ENCODE measurements around the gene KDM3A. TPM values are rescaled to one million over a fixed set of nuclear protein-coding genes. Genes with fewer than 3 reads are reported as not detected.
A peak's percentile ranks its signal among the peaks of the same experiment; 100 is the strongest.

Gene KDM3A
- total and polyA plus RNA-seq, 10 of the 15 experiments (the other 5 are each of a cell fraction or from before 2014, with no cell fraction given): 3.8 to 102 (median 11.1) TPM

DNA sequence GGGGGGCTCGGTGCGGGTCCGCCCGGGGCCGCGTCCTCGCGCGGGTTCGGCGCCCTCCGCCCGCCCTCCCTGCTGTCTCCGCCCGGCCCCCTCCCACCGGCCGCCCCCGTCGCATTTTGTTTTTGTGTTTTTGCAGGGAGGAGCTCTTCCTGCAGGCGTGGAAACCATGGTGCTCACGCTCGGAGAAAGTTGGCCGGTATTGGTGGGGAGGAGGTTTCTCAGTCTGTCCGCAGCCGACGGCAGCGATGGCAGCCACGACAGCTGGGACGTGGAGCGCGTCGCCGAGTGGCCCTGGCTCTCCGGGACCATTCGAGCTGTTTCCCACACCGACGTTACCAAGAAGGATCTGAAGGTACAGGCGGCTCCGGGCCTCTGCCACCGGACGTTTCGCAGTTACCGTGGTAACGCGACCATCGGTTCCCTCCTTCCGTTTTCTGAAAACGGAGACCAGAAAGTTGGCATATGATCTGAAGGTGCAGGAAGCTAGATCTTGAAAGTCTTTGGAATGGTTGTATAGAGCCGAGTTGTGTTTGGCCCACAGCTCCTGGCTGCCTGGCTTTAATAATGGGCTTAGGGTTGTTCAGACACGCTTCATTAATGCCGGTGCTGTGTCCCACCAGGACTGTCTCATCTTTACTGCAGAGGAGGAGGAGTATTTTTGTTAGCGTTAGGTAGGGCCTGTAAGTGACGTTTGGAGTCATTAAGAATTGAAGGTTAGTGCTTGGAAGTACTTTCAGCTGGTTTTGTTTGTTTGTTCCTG is 891 bp downstream of the KDM3A start (continued):
- TF ChIP-seq RBBP5 (conservative IDR thresholded peaks at IDR 0.05): no peak
- TF ChIP-seq GABPA (IDR thresholded peaks at IDR 0.05; ENCODE audit: low read depth): no peak
- TF ChIP-seq KLF5 (IDR thresholded peaks at IDR 0.05; ENCODE audit: partially characterized antibody): no peak
- peak; percentile 30 for TF ChIP-seq SKIL (IDR thresholded peaks at IDR 0.05; ENCODE audit: low read depth, poor library complexity, severe bottlenecking)
- TF ChIP-seq MLLT1 (IDR thresholded peaks at IDR 0.05): peak; percentile 50; the same call in 1 of the 2 replicates
- TF ChIP-seq, protein P1, sequence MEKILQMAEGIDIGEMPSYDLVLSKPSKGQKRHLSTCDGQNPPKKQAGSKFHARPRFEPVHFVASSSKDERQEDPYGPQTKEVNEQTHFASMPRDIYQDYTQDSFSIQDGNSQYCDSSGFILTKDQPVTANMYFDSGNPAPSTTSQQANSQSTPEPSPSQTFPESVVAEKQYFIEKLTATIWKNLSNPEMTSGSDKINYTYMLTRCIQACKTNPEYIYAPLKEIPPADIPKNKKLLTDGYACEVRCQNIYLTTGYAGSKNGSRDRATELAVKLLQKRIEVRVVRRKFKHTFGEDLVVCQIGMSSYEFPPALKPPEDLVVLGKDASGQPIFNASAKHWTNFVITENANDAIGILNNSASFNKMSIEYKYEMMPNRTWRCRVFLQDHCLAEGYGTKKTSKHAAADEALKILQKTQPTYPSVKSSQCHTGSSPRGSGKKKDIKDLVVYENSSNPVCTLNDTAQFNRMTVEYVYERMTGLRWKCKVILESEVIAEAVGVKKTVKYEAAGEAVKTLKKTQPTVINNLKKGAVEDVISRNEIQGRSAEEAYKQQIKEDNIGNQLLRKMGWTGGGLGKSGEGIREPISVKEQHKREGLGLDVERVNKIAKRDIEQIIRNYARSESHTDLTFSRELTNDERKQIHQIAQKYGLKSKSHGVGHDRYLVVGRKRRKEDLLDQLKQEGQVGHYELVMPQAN (conservative IDR thresholded peaks at IDR 0.05): peak; percentile 88
- peak; percentile 25; the same call in 1 of the 2 replicates for TF ChIP-seq SPI1 (IDR thresholded peaks at IDR 0.05; ENCODE audit: borderline replicate concordance, insufficient read depth, low read depth, low read length)
- TF ChIP-seq ZNF384 (IDR thresholded peaks at IDR 0.05; ENCODE audit: borderline replicate concordance, low read depth, low read length): no peak
- no peak for TF ChIP-seq ZNF274 (IDR thresholded peaks at IDR 0.05; ENCODE audit: insufficient read depth, insufficient read length)
- no peak for TF ChIP-seq STAT3 (IDR thresholded peaks at IDR 0.05; ENCODE audit: low read depth, low read length)
- no peak for TF ChIP-seq FOXK2 (IDR thresholded peaks at IDR 0.05)
- TF ChIP-seq CREM (IDR thresholded peaks at IDR 0.05; ENCODE audit: low read depth): 0 out of 2 replicates have a peak, but pooled peaks have one; percentile 17
- TF ChIP-seq RUNX3 (IDR thresholded peaks at IDR 0.05; ENCODE audit: low read length): 0 out of 2 replicates have a peak, but pooled peaks have one; percentile 15
- TF ChIP-seq CBFB (IDR thresholded peaks at IDR 0.05; ENCODE audit: low read depth): 0 out of 2 replicates have a peak, but pooled peaks have one; percentile 31
- TF ChIP-seq CREB1 (IDR thresholded peaks at IDR 0.05; ENCODE audit: low read depth): peak; percentile 47; the same call in 1 of the 2 replicates
- TF ChIP-seq SP1 (IDR thresholded peaks at IDR 0.05; ENCODE audit: low read depth, low read length): peak; percentile 23
